Measurements from ENCODE around the gene NEGR1. TPM values are rescaled to one million over a fixed set of nuclear protein-coding genes. Genes with fewer than 3 reads are reported as not detected.

NEGR1 gene
- total and polyA plus RNA-seq, 4 donors, result 0.86 to 7.3 (median 2.5) TPM

DNA sequence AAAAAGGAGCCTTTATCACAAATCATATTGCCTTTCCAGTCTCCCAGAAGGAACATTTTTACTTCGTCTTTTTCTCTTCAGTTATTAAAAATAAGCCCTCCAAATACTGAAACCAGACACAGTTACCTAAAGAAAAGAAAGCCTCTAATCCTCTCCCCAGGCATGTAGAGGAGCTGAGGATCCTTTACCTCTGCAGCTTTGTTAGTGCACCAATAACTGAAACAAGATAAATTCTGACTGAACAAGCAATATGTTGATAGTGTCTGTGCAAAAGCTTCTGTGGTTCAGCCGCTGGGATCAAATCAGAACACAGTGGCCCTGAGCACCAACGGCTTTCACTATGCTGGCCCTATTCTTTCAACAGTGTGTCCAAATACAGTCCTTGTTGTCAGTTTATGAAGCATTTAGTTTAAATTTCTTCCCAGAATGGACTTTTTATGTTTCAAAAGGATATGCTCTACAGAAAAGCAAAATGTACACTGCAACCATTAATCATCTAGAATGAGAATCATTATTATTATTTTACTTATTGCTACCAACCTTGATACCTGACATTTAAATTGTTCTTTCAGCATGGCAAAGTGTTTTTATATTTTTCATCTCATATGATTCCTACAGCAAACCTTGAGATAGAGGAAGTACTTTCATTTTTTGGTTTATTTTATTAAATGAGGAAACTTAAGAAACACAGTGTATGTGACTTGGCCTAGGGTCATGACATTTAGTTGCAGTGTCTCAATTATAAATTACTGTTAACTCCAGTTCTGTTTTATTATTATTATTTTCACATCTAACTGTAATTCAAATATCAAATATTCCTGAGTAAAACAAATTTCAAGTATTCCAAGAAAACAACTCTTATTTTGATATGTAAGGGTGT, 217.9 kb downstream of the NEGR1 start:
- DNase-seq (no peak), ATAC-seq (ENCODE audit: insufficient read depth, low FRiP score) (no peak)
- Histone ChIP-seq H3K9ac (ENCODE audit: insufficient read depth in 1 of 2, low read length in 2 of 2) (no peak overlapping the region), H3K4me3 (no peak overlapping the region), H3K9me3 (ENCODE audit: control insufficient read depth in 4 of 4, insufficient read depth in 3 of 4, low read length in 3 of 4) (no peaks in the 10 kb centered on the region), H3K27me3 (ENCODE audit: control insufficient read depth in 3 of 3, insufficient read depth in 3 of 3, low read length in 2 of 3) (no peaks in the 10 kb centered on the region), H3K4me1 (ENCODE audit: control insufficient read depth in 5 of 5, insufficient read depth in 5 of 5, low read length in 5 of 5) (peaks cover 0 to 3% (median 0%) of the 10 kb centered on the region in 5 donors), H3K36me3 (ENCODE audit: control insufficient read depth in 4 of 4, insufficient read depth in 4 of 4, low read length in 4 of 4) (no peaks in the 10 kb centered on the region), H3K27ac (ENCODE audit: low read depth in 1 of 2, low read length in 1 of 2) (no peak overlapping the region)
- TF ChIP-seq, protein P1, sequence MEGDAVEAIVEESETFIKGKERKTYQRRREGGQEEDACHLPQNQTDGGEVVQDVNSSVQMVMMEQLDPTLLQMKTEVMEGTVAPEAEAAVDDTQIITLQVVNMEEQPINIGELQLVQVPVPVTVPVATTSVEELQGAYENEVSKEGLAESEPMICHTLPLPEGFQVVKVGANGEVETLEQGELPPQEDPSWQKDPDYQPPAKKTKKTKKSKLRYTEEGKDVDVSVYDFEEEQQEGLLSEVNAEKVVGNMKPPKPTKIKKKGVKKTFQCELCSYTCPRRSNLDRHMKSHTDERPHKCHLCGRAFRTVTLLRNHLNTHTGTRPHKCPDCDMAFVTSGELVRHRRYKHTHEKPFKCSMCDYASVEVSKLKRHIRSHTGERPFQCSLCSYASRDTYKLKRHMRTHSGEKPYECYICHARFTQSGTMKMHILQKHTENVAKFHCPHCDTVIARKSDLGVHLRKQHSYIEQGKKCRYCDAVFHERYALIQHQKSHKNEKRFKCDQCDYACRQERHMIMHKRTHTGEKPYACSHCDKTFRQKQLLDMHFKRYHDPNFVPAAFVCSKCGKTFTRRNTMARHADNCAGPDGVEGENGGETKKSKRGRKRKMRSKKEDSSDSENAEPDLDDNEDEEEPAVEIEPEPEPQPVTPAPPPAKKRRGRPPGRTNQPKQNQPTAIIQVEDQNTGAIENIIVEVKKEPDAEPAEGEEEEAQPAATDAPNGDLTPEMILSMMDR (IDR thresholded peaks at IDR 0.05; ENCODE audit: control extremely low read depth, extremely low read depth), result no peak
- WGBS, 2 donors, result 62 to 63% methylated on average over 3 of the region's 3 CpGs

DNA sequence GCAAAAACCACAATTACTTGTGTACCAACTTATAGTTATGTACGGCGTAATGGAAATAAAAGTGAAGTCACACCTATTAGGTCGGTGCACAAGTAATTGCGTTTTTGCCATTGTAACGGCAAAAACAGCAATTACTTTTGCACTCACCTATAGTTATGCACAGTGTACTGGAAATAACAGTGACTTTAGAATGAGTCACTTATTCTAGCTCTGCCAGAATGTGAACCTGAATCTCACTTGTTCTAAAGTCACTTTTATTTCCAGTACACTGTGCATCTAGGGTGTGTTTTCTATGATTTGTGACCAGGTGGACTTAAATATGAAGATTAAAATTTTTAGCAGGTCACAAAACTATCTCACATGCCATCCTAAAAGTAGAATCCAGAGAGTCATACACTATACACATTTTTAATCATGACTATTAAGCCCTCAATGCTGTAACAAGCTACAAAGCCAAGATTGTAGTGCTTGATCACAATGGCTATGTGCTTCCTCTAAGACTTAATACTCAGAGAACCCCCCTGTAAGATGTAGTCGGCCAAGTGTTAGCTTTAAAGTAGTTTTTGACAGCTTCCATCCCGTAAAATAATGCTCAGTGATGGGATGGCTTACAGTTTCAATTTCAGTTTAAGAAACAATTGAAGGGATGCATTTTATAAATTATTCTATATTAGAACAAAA, 218.8 kb downstream of the NEGR1 start:
- Histone ChIP-seq H3K27ac (ENCODE audit: low read depth in 1 of 2, low read length in 1 of 2) (no peak overlapping the region), H3K27me3 (ENCODE audit: control insufficient read depth in 3 of 3, insufficient read depth in 3 of 3, low read length in 2 of 3) (no peaks in the 10 kb centered on the region), H3K36me3 (ENCODE audit: control insufficient read depth in 4 of 4, insufficient read depth in 4 of 4, low read length in 4 of 4) (no peaks in the 10 kb centered on the region), H3K9me3 (ENCODE audit: control insufficient read depth in 4 of 4, insufficient read depth in 3 of 4, low read length in 3 of 4) (no peaks in the 10 kb centered on the region), H3K4me1 (ENCODE audit: control insufficient read depth in 5 of 5, insufficient read depth in 5 of 5, low read length in 5 of 5) (peaks cover 0 to 3% (median 0%) of the 10 kb centered on the region in 5 donors), H3K9ac (ENCODE audit: insufficient read depth in 1 of 2, low read length in 2 of 2) (no peak overlapping the region), H3K4me3 (no peak overlapping the region)
- 78 to 79% methylated on average over 7 of the region's 7 CpGs for WGBS, 2 donors
- no peak for ATAC-seq (ENCODE audit: insufficient read depth, low FRiP score)
- TF ChIP-seq, protein P1 (IDR thresholded peaks at IDR 0.05; ENCODE audit: control extremely low read depth, extremely low read depth), result no peak
- DNase-seq, result no peak

DNA sequence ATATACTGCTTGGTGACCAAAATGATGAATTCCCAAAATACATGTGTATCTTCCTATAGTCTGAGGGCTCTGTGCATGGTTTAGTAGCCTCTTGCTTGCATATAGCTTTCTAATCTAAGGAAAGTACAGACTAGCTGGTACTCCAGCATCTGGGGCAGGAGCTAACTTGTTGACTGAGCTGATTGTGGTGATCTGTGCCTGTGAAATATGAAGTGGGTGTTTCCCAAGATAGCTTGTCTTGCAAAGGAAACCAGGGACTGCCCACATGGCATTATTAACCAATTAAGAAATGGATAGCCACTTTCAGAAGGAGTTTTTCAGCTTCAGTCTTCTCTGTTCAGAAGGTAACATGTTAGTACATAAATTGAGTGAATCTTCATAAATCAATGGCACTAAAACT, 219.8 kb downstream of the NEGR1 start:
- Histone ChIP-seq H3K9ac (ENCODE audit: insufficient read depth in 1 of 2, low read length in 2 of 2) (no peak overlapping the region), H3K27me3 (ENCODE audit: control insufficient read depth in 3 of 3, insufficient read depth in 3 of 3, low read length in 2 of 3) (no peaks in the 10 kb centered on the region), H3K9me3 (ENCODE audit: control insufficient read depth in 4 of 4, insufficient read depth in 3 of 4, low read length in 3 of 4) (no peaks in the 10 kb centered on the region), H3K36me3 (ENCODE audit: control insufficient read depth in 4 of 4, insufficient read depth in 4 of 4, low read length in 4 of 4) (no peaks in the 10 kb centered on the region), H3K4me3 (no peak overlapping the region), H3K27ac (ENCODE audit: low read depth in 1 of 2, low read length in 1 of 2) (no peak overlapping the region), H3K4me1 (ENCODE audit: control insufficient read depth in 5 of 5, insufficient read depth in 5 of 5, low read length in 5 of 5) (peaks cover 0 to 3% (median 0%) of the 10 kb centered on the region in 5 donors)
- TF ChIP-seq, protein P1 (IDR thresholded peaks at IDR 0.05; ENCODE audit: control extremely low read depth, extremely low read depth), result no peak
- ATAC-seq (ENCODE audit: insufficient read depth, low FRiP score) (no peak), DNase-seq (no peak)

All from lung (tissue), 12 donors.